ENCODE measurements around the gene SSRP1. TPM values are rescaled to one million over a fixed set of nuclear protein-coding genes. Genes with fewer than 3 reads are reported as not detected.

Gene SSRP1
- total and polyA plus RNA-seq, 2 of the 13 experiments (the other 11 are each of a cell fraction or from before 2014, with no cell fraction given): 93.6 to 129 TPM

- TF ChIP-seq, protein P1, sequence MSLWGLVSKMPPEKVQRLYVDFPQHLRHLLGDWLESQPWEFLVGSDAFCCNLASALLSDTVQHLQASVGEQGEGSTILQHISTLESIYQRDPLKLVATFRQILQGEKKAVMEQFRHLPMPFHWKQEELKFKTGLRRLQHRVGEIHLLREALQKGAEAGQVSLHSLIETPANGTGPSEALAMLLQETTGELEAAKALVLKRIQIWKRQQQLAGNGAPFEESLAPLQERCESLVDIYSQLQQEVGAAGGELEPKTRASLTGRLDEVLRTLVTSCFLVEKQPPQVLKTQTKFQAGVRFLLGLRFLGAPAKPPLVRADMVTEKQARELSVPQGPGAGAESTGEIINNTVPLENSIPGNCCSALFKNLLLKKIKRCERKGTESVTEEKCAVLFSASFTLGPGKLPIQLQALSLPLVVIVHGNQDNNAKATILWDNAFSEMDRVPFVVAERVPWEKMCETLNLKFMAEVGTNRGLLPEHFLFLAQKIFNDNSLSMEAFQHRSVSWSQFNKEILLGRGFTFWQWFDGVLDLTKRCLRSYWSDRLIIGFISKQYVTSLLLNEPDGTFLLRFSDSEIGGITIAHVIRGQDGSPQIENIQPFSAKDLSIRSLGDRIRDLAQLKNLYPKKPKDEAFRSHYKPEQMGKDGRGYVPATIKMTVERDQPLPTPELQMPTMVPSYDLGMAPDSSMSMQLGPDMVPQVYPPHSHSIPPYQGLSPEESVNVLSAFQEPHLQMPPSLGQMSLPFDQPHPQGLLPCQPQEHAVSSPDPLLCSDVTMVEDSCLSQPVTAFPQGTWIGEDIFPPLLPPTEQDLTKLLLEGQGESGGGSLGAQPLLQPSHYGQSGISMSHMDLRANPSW (CRISPR knock-in tag; IDR thresholded peaks at IDR 0.05; ENCODE audit: borderline replicate concordance): no peak
- TF ChIP-seq, protein P2, sequence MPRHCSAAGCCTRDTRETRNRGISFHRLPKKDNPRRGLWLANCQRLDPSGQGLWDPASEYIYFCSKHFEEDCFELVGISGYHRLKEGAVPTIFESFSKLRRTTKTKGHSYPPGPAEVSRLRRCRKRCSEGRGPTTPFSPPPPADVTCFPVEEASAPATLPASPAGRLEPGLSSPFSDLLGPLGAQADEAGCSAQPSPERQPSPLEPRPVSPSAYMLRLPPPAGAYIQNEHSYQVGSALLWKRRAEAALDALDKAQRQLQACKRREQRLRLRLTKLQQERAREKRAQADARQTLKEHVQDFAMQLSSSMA (CRISPR knock-in tag; IDR thresholded peaks at IDR 0.05): no peak
- TF ChIP-seq ZSCAN25 (CRISPR knock-in tag; IDR thresholded peaks at IDR 0.05): no peak
Observed at GRCh38 chr11:57314221-57314973, 21.3 kb downstream of the SSRP1 start (continued).

DNA sequence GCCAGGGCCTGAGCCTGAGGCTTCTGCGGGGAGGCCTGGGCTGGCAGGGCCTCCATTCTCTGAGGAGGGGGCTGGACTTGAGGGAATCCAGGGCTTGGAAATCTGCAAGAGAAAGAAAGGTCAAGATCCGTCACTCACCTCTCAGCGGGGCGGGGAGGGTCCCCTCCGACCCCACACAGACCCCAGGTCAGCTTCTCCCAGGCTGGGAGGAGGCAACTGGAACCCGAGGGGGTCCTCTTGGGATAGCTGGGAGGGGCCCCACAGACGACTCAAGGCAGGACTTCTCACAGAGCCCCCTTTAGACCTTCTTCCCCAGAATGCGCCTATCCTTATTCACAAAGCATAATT is 21.9 kb downstream of the SSRP1 start:
- Histone ChIP-seq H3K4me1 (ENCODE audit: insufficient read depth, low read length) (peaks cover 46% of the 10 kb centered on the region), H3K9me3 (ENCODE audit: low read length) (no peaks in the 10 kb centered on the region), H3K4me2 (ENCODE audit: low read depth, low read length) (no peak overlapping the region), H3K9ac (ENCODE audit: insufficient read depth, low read depth, low read length) (no peak overlapping the region), H3K79me2 (ENCODE audit: insufficient read depth, low read length) (no peaks in the 10 kb centered on the region), H4K20me1 (ENCODE audit: insufficient read depth, low read length) (no peaks in the 10 kb centered on the region), H2AFZ (ENCODE audit: low read length) (no peak overlapping the region), H3K36me3 (replicated peaks in 1 of 2; ENCODE audit: control insufficient read depth in 1 of 2, insufficient read depth in 2 of 2, low read length in 2 of 2) (peaks cover 24 to 45% of the 10 kb centered on the region in 2 experiments; a peak in 4 of 5 replicates), H3K27ac (ENCODE audit: extremely low read length, insufficient read depth, low read length) (no peak overlapping the region), H3K27me3 (ENCODE audit: control insufficient read depth in 1 of 2, insufficient read depth in 2 of 2, low read length in 2 of 2) (no peaks in the 10 kb centered on the region), H3K4me3 (replicated peaks in 1 of 3; ENCODE audit: insufficient read depth in 1 of 3, low read depth in 2 of 3, low read length in 3 of 3) (no peak overlapping the region)
- intact Hi-C loops (cut with micrococcal nuclease; ENCODE audit: unreplicated experiment): no loop called here
- ChIA-PET CTCF (ENCODE audit: low intra/inter-chr PET ratio, low total read pairs) (no interaction called here), POLR2A (interaction anchor here (1.6 kb wide), 1 partner anchor 8 kb away, joined by 4 read pairs; no protein-coding TSS in a partner anchor)
- DNase-seq (ENCODE audit: low spot score) (no peak), FAIRE-seq (no peak), ATAC-seq (no peak)
- BruUV-seq (replicated peaks): no TSS peak
- in situ Hi-C loops (cut with HindIII; ENCODE audit: extremely low pct_ligation_motif_present, low pct_unique_long_range_greater_than_20kb): no loop called here
- WGBS (ENCODE audit: low lambda C conversion rate): 94% methylated on average over 3 of the region's 8 CpGs
- TF ChIP-seq MYC (CRISPR knock-in tag; IDR thresholded peaks at IDR 0.05; ENCODE audit: borderline replicate concordance): no peak
- no peak for TF ChIP-seq FOXP4 (CRISPR knock-in tag; IDR thresholded peaks at IDR 0.05)
- TF ChIP-seq MBD4 (IDR thresholded peaks at IDR 0.05; ENCODE audit: borderline replicate concordance, low read length): no peak
- TF ChIP-seq, protein P3, sequence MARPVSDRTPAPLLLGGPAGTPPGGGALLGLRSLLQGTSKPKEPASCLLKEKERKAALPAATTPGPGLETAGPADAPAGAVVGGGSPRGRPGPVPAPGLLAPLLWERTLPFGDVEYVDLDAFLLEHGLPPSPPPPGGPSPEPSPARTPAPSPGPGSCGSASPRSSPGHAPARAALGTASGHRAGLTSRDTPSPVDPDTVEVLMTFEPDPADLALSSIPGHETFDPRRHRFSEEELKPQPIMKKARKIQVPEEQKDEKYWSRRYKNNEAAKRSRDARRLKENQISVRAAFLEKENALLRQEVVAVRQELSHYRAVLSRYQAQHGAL (CRISPR knock-in tag; IDR thresholded peaks at IDR 0.05; ENCODE audit: not compliant biosample characterization): no peak
- TF ChIP-seq, protein P1 (CRISPR knock-in tag; IDR thresholded peaks at IDR 0.05; ENCODE audit: borderline replicate concordance): no peak
- TF ChIP-seq HNRNPH1 (optimal IDR thresholded peaks at IDR 0.05; ENCODE audit: low read depth, low read length): no peak
- TF ChIP-seq E2F5 (CRISPR knock-in tag; conservative IDR thresholded peaks at IDR 0.05): no peak

All from HepG2 (cell line).